ENCODE measurements around the gene APBA2. TPM values are rescaled to one million over a fixed set of nuclear protein-coding genes. Genes with fewer than 3 reads are reported as not detected.

Gene APBA2
- total RNA-seq, 2 experiments from 2014 or later, result not detected

GRCh38 chr15:29093696-29094343 lies 208.0 kb downstream of the APBA2 start:
- no peak overlapping the region for H2AFZ ChIP-seq (ENCODE audit: low read length)
- H3K4me2 ChIP-seq (ENCODE audit: low read length), result no peak overlapping the region
- no peak for TF ChIP-seq CTCF (conservative IDR thresholded peaks at IDR 0.05; ENCODE audit: low read length)
- no peak for TF ChIP-seq EZH2phosphoT487 (IDR thresholded peaks at IDR 0.05; ENCODE audit: borderline replicate concordance, low read depth, low read length)
- no peaks in the 10 kb centered on the region for H3K9me3 ChIP-seq (ENCODE audit: low read length)
- H3K4me1 ChIP-seq (ENCODE audit: insufficient read depth, low read length, poor library complexity, severe bottlenecking), result no peaks in the 10 kb centered on the region
- no peak for DNase-seq (ENCODE audit: low spot score)
- intact Hi-C loops (cut with micrococcal nuclease; ENCODE audit: unreplicated experiment), result no loop called here
- H3K4me3 ChIP-seq (ENCODE audit: low read depth, low read length, poor library complexity, severe bottlenecking), result no peak overlapping the region
- BruUV-seq (replicated peaks), result no TSS peak
- H3K36me3 ChIP-seq (ENCODE audit: insufficient read depth, low read length), result no peaks in the 10 kb centered on the region
- POLR2A ChIA-PET, result no interaction called here
- H3K27ac ChIP-seq (ENCODE audit: low read depth, low read length, poor library complexity, severe bottlenecking), result no peak overlapping the region
- no peaks in the 10 kb centered on the region for H4K20me1 ChIP-seq (ENCODE audit: insufficient read depth, low read length)
- no peaks in the 10 kb centered on the region for H3K9me2 ChIP-seq (ENCODE audit: insufficient read depth, low read length)
- CTCF ChIA-PET (ENCODE audit: unreplicated experiment), result no interaction called here
- H3K79me2 ChIP-seq (ENCODE audit: insufficient read depth, low read depth, low read length), result no peaks in the 10 kb centered on the region

GRCh38 chr15:29094711-29095110 lies 208.9 kb downstream of the APBA2 start:
- intact Hi-C loops (cut with micrococcal nuclease; ENCODE audit: unreplicated experiment), result no loop called here
- CTCF ChIA-PET (ENCODE audit: unreplicated experiment), result no interaction called here

More at GRCh38 chr15:29094711-29095110, 208.9 kb downstream of the APBA2 start:
- H2AFZ ChIP-seq (ENCODE audit: low read length), result no peak overlapping the region
- no peaks in the 10 kb centered on the region for H4K20me1 ChIP-seq (ENCODE audit: insufficient read depth, low read length)
- TF ChIP-seq EZH2phosphoT487 (IDR thresholded peaks at IDR 0.05; ENCODE audit: borderline replicate concordance, low read depth, low read length) (no peak), CTCF (conservative IDR thresholded peaks at IDR 0.05; ENCODE audit: low read length) (no peak)
- POLR2A ChIA-PET, result no interaction called here
- BruUV-seq (replicated peaks), result no TSS peak
- H3K27ac ChIP-seq (ENCODE audit: low read depth, low read length, poor library complexity, severe bottlenecking), result no peak overlapping the region
- no peak overlapping the region for H3K4me2 ChIP-seq (ENCODE audit: low read length)
- H3K4me3 ChIP-seq (ENCODE audit: low read depth, low read length, poor library complexity, severe bottlenecking), result no peak overlapping the region
- H3K9me3 ChIP-seq (ENCODE audit: low read length), result no peaks in the 10 kb centered on the region
- no peaks in the 10 kb centered on the region for H3K36me3 ChIP-seq (ENCODE audit: insufficient read depth, low read length)
- H3K9me2 ChIP-seq (ENCODE audit: insufficient read depth, low read length), result no peaks in the 10 kb centered on the region
- no peaks in the 10 kb centered on the region for H3K4me1 ChIP-seq (ENCODE audit: insufficient read depth, low read length, poor library complexity, severe bottlenecking)
- H3K79me2 ChIP-seq (ENCODE audit: insufficient read depth, low read depth, low read length), result no peaks in the 10 kb centered on the region
- no peak for DNase-seq (ENCODE audit: low spot score)

All from OCI-LY7 (cell line).